ENCODE results near the gene MCAT.
A peak's percentile ranks its signal among the peaks of the same experiment; 100 is the strongest.

Gene MCAT, protein sequence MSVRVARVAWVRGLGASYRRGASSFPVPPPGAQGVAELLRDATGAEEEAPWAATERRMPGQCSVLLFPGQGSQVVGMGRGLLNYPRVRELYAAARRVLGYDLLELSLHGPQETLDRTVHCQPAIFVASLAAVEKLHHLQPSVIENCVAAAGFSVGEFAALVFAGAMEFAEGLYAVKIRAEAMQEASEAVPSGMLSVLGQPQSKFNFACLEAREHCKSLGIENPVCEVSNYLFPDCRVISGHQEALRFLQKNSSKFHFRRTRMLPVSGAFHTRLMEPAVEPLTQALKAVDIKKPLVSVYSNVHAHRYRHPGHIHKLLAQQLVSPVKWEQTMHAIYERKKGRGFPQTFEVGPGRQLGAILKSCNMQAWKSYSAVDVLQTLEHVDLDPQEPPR

DNA sequence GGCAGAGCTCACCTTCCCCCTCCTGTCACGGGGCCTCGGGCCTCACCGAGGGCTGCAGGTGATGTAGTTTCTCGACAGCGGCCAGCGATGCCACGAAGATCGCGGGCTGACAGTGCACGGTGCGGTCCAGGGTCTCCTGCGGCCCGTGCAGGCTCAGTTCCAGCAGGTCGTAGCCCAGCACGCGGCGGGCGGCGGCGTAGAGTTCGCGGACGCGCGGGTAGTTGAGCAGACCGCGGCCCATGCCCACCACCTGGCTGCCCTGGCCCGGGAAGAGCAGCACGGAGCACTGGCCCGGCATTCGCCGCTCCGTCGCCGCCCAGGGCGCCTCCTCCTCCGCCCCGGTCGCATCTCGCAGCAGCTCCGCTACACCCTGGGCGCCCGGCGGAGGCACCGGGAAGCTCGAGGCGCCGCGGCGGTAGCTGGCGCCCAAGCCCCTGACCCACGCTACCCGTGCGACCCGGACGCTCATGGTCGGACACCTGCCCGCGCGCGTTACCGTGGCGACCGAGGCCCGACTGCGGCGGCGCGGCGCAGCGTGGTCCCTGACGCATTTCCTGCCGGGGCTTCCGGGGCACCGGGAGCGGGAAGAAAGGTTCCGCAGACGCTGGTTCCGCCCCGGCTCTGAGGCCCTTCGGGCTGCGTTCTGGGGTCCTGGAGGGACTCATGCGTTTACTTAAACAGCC lies at the start of gene MCAT:
TSS of gene MCAT (minus strand) at position 519 of the 683 bp plus-strand sequence. CDS start at position 469, 50 bp downstream.
- DNase-seq = peak; percentile 75

- DNase-seq = no peak
Observed at GRCh38 chr22:43191831-43192230, 48.6 kb upstream of the MCAT start.

DNA sequence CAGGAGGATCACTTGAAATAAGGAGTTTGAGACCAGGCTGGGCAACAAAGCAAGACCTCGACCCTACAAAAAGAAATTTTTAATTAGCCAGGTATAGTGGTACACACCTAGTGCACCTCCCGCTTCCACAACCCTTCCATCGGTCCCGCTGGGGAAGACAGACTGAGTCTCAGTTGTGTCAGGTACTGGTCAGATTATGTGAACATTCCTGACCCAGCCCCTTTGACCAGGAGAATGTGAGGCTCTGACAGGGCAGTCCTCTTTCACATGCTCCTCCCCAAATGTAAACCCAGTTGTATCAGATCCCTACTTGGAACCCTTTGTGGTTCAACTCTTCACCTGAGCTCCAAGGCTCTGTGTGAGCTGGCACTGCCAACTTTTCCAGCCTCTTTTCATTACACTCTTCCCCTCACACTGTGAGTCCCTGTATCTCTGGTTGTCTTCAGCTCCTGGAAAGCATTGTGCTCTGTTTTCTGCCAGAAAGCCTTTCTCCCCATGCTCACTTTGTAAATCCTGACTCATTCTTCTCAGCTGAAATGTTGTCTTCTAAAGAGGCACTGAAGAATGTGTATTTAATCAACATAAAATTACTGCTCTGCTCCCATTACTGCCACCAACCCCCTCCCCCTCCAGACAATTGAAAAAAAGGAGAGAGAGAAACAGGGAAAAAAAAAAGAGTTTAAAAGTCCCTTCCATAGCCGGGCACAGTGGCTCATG lies 45.8 kb upstream of the MCAT start:
- no peak for DNase-seq

DNA sequence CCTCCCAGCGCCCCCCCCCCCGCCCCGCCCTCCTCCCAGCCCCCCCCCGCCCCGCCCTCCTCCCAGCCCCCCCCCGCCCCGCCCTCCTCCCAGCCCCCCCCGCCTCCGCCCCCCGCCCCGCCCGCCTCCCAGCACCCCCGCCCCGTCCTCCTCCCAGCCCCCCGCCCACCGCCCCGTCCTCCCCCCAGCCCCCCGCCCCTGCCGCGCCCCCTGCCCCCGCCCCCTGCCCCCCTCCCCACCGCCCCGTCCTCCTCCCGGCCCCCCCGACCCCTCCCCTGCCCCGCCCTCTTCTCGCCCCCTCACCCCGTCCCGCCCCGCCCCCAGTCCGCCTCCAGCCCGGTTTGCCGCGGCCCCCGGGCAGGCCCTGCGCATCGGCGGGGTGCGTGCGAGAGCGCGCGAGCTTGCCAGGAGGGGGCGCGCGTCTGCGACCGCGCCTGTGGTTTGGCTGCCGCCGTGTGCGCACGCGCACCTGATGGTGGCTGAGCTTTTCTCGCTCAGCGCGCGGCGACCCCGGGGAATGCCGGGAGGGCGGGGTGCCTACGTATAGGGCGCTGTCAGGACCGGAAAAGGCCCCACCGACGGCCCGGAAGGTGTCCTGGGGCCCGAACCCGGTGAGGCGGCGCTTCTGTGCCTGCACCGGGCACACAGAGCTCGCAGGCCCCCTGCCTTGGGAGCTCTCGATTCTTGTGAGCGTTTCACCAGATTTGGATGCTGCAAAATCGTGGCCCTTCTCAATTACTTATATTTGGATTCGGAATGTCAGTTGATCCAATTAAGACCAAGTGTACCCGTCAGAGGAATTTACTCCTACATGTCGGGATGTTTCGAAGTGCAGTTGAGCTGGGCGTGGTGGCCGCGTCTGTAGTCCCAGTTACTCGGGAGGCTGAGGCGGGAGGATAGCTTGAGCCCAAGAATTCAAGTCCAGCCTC lies 44.2 kb upstream of the MCAT start:
- peak; percentile 93 for DNase-seq

- no peak for DNase-seq
Observed at GRCh38 chr22:43186272-43187170, 43.3 kb upstream of the MCAT start, which contains the start of gene TTLL12. TTLL12 (minus strand) TSS chr22:43187134; CDS start chr22:43187069, 65 bp downstream.

GRCh38 chr22:43185860-43186261 lies 42.7 kb upstream of the MCAT start:
- DNase-seq = no peak

GRCh38 chr22:43183496-43184277 lies 40.5 kb upstream of the MCAT start:
- peak; percentile 81 for DNase-seq

- no peak for DNase-seq
Observed at GRCh38 chr22:43182726-43183125, 39.5 kb upstream of the MCAT start.

- no peak for DNase-seq
Observed at GRCh38 chr22:43182118-43182517, 38.9 kb upstream of the MCAT start.

DNA sequence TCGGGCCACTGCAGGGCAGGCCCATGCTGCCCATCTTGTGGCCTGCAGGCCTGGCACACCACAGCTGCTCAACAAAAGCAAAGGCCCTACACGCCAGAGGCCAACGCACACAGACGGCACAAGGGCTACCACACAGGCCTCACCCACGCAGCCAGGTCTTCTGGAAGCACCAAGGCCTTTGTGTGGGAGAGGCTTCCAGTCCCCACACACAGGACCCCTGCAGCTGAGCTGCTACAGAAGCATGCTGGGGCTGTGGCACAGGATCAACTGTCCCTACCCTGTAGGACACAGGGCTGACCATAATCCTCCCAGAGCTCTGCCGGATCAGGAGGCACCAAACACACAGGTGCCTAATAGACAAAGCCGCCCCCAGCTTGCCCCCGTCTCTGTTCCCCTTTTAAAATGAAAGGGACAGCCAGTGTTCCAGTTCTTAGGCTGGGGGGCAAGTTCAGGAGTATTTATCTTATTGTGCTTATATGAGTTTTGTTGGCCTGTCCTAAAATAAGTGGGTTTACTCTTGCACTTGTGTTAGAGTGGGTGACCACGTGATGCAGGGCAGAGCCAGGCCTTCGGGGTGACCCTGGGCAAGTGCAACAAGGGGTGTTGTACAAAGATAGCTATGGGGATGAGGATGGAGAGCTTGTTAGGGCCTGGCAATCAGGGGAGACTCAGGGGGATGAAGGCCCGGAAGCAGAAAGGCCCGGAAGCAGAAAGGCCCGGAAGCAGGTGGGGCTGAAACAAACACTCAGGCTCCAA lies 38.3 kb upstream of the MCAT start:
- DNase-seq = no peak

- no peak for DNase-seq
Observed at GRCh38 chr22:43180670-43181069, 37.5 kb upstream of the MCAT start.

DNA sequence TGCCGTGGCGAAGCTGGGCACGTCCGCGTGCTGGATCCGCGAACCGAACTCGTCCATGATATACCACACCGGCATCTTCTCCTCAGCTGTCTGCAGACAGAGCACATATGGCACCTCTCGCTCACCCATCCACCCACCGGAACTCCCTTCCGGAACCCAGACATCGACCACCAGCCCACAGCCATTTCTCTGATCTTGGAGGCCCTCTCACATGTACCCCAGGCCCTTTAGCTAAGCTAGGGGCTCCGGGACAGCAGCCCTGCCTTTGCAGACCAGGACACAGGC lies 36.7 kb upstream of the MCAT start:
- DNase-seq = no peak

- no peak for DNase-seq
Observed at GRCh38 chr22:43179146-43179910, 36.1 kb upstream of the MCAT start.

GRCh38 chr22:43177479-43177878 lies 34.3 kb upstream of the MCAT start:
- DNase-seq = no peak

- no peak for DNase-seq
Observed at GRCh38 chr22:43176090-43176489, 32.9 kb upstream of the MCAT start.

- DNase-seq = no peak
Observed at GRCh38 chr22:43174941-43175531, 31.8 kb upstream of the MCAT start.

DNA sequence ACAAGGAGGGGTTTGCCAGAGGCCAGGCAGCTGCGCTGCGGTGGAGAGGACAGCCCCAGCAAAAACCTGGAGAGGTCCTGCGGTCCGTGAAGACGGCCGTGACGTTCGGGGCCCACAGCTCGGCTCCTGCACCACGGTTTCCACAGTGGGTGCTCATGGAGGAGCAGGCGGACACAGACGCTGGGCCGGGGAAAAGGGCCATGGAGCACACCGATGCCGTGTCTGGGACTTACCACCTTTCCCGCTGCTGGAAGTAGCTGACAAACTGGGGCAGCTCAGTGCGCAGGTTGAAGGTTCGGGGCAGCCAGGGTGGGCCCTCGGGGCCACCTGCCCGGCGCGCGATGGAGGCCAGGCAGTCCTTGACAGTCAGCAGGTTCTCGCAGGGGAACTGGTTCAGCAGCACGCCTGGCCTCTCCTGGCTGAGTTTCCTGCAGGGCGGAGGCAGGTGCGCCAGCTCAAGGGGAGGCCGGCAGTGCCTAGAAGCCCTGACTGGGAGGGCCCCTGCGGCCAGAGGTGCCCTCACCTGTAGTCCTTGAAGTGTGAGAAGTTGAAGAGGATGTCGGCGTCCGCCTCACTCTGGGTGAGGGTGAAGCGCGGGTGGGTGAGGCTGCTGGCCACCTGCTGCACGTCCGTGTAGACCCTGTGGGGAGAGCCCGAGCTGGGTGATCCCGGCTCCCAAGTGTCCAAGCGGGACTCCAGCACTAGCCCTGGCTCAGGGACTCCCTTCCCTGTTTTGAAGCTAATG lies 30.9 kb upstream of the MCAT start:
- no peak for DNase-seq

GRCh38 chr22:43173566-43173965 lies 30.4 kb upstream of the MCAT start:
- DNase-seq = no peak
